GM10266 (cell line): ENCODE results near the gene CTXN3.

Experiments used
- DNase-seq: peaks from one replicate; pipeline ENCODE4 v3.0.0; 2012; ENCODE audit errors: extremely low spot score
- TF ChIP-seq, protein P1 (sequence below): IDR thresholded peaks from 2 replicates; pipeline ENCODE4 v1.5.1; 2012; ENCODE audit warnings: mild to moderate bottlenecking, low read depth; ENCODE audit not compliant: control insufficient read depth, insufficient read depth; ENCODE audit errors: missing control alignments

CTXN3 gene

DNA sequence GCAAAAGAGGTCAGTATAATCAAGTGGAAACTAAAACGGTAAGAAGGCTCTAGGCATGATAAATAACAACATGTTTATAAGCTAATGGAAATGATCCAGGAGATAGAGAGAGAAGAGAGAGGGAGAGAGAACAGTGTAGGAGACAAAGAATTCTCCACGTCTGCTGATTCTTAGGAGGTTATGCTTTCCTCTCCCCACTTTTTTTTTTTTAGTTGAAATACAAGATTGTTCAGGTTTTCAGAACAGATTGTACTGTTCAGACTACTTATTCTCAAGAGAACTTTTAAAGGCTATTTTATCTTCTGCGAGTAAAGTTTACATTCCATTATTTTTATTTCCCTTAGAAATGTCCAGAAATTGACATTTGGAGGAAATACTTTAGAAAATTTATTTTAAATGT, 58.3 kb downstream of the CTXN3 start:
- TF ChIP-seq, protein P1, sequence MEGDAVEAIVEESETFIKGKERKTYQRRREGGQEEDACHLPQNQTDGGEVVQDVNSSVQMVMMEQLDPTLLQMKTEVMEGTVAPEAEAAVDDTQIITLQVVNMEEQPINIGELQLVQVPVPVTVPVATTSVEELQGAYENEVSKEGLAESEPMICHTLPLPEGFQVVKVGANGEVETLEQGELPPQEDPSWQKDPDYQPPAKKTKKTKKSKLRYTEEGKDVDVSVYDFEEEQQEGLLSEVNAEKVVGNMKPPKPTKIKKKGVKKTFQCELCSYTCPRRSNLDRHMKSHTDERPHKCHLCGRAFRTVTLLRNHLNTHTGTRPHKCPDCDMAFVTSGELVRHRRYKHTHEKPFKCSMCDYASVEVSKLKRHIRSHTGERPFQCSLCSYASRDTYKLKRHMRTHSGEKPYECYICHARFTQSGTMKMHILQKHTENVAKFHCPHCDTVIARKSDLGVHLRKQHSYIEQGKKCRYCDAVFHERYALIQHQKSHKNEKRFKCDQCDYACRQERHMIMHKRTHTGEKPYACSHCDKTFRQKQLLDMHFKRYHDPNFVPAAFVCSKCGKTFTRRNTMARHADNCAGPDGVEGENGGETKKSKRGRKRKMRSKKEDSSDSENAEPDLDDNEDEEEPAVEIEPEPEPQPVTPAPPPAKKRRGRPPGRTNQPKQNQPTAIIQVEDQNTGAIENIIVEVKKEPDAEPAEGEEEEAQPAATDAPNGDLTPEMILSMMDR, result no peak
- no peak for DNase-seq
